Skeletal muscle tissue (tissue), 4 donors: ENCODE results near the gene GSTM3. TPM values are rescaled to one million over a fixed set of nuclear protein-coding genes. Genes with fewer than 3 reads are reported as not detected.
"Not testable (repeated sequence)": the region's sequence is repeated elsewhere in the genome, so short reads cannot be mapped to it uniquely, and the experiment has no call there.

Experiments used
- H3K27ac ChIP-seq: one replicate; pipeline ENCODE4 v1.7.0; 2013; ENCODE audit warnings: mild to moderate bottlenecking, low read depth, low read length, inconsistent platforms
- H3K27me3 ChIP-seq, 3 donors: one replicate each; pipeline ENCODE4 v1.7.0; 2013; ENCODE audit warnings: low read length in 3 of 3; ENCODE audit not compliant: control insufficient read depth in 3 of 3, insufficient read depth in 3 of 3
- H3K36me3 ChIP-seq, 3 donors: one replicate each; pipeline ENCODE4 v1.7.0; 2013; ENCODE audit warnings: low read length in 3 of 3; ENCODE audit not compliant: control insufficient read depth in 3 of 3, insufficient read depth in 3 of 3
- H3K4me1 ChIP-seq, 3 donors: one replicate each; pipeline ENCODE4 v1.7.0; 2013; ENCODE audit warnings: low read length in 3 of 3, mild to moderate bottlenecking in 3 of 3; ENCODE audit not compliant: control insufficient read depth in 3 of 3, insufficient read depth in 3 of 3
- H3K4me3 ChIP-seq, 3 donors: one replicate each; pipeline ENCODE4 v1.7.0; 2013; ENCODE audit warnings: low read length in 3 of 3
- H3K9ac ChIP-seq, 3 donors: one replicate each; pipeline ENCODE4 v1.7.0; 2013; ENCODE audit warnings: low read length in 3 of 3, mild to moderate bottlenecking in 3 of 3, moderate library complexity in 2 of 3, low read depth in 1 of 3
- H3K9me3 ChIP-seq, 3 donors: one replicate each; pipeline ENCODE4 v1.7.0; 2013; ENCODE audit warnings: low read length in 3 of 3; ENCODE audit not compliant: control insufficient read depth in 3 of 3
- total RNA-seq: library from RNA; depleted of rRNA; stranded (reverse); fragments of >200 nt; gene quantifications from one replicate; pipeline ENCODE4 v1.2.3, GENCODE V29; 2014
- donor health status: Osteomylitis.

Gene GSTM3
- total RNA-seq, 1 donor from 2014 or later: 24.5 TPM

DNA sequence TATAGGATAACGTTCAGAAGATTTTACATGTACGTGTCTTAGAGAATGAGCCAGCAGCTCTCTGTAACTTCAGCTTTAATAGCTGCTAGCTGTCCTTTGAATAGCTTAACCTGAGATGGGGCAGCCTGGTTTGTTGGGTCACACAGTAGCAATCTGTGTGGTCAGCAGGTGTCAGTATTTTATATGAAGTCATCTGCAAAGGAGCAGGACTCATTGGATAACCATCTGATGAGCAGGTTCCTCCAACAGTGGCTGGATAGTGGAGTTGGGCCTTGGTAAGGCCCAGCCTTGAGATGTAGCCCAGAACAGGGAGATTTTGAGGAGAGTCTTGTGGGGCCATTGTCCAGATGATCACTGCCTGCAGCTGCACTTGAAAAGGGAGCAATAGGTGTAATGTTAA, 22.3 kb downstream of the GSTM3 start:
- Histone ChIP-seq H3K9ac (no peak overlapping the region), H3K9me3 (no peaks in the 10 kb centered on the region), H3K4me1 (no peaks in the 10 kb centered on the region), H3K27ac (no peak overlapping the region), H3K4me3 (no peak overlapping the region), H3K36me3 (no peaks in the 10 kb centered on the region), H3K27me3 (no peaks in the 10 kb centered on the region)

DNA sequence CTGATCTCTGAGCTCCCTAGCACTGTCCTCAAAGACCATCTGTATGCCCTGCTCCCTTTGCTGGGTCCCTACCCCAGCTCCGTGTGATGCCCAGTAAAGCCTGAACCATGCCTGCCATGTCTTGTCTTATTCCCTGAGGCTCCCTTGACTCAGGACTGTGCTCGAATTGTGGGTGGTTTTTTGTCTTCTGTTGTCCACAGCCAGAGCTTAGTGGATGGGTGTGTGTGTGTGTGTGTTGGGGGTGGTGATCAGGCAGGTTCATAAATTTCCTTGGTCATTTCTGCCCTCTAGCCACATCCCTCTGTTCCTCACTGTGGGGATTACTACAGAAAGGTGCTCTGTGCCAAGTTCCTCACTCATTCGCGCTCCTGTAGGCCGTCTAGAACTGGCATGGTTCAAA, 23.1 kb downstream of the GSTM3 start:
- Histone ChIP-seq H3K9me3 (no peaks in the 10 kb centered on the region), H3K9ac (no peak overlapping the region), H3K36me3 (no peaks in the 10 kb centered on the region), H3K4me3 (no peak overlapping the region), H3K27ac (no peak overlapping the region), H3K4me1 (no peaks in the 10 kb centered on the region), H3K27me3 (no peaks in the 10 kb centered on the region)

DNA sequence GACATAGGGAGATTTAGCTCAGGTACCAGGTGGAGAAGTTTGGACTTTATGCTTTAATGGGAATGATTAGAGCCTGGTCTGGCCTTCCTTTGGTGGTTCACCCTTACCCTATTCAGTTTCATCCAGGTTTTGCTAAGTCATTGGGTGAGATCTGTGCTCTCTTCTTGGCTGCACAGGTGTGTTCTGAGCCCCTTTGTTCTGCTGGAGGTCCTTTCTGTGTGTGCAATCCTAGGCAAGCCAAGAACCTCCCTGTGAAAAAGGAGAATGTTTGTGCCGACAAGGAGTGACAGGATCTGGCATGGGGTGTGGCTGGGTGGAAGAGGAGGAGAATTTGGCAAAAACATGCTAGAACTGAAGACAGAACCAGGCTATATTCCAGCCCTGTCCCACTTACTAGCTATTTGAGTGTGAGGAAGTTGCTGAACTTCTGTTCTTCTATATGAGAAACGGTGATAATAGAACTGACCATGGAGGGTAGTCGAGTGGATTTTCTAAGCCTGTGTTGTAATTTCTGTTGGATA, 24.2 kb downstream of the GSTM3 start:
- no peaks in the 10 kb centered on the region for H3K27me3 ChIP-seq
- no peak overlapping the region for H3K9ac ChIP-seq
- no peaks in the 10 kb centered on the region for H3K9me3 ChIP-seq
- no peaks in the 10 kb centered on the region for H3K36me3 ChIP-seq
- no peak overlapping the region for H3K27ac ChIP-seq
- no peak overlapping the region for H3K4me3 ChIP-seq
- H3K4me1 ChIP-seq: no peaks in the 10 kb centered on the region

DNA sequence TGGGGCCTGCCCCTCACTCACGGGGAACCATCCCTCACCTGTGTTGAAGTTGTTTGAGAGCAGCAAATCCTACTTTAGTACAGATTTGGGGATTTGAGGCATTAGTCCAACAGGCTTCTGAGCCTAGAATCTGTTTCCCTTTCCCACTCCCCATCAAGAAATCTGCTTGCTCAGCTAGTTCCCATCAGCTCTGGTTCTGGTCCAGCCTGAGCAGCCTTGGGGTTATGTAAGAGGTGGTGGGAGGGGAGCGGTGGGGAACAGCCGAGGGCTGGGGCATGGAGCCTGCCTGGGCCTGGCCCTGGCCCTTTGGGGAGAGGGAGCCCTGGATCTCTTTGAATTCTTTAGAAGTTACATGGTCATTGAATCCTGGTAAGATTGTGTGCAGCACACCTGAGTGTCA, 24.7 kb downstream of the GSTM3 start:
- Histone ChIP-seq H3K27me3 (no peaks in the 10 kb centered on the region), H3K4me1 (no peaks in the 10 kb centered on the region), H3K27ac (no peak overlapping the region), H3K9ac (no peak overlapping the region), H3K9me3 (no peaks in the 10 kb centered on the region), H3K36me3 (no peaks in the 10 kb centered on the region), H3K4me3 (no peak overlapping the region)

DNA sequence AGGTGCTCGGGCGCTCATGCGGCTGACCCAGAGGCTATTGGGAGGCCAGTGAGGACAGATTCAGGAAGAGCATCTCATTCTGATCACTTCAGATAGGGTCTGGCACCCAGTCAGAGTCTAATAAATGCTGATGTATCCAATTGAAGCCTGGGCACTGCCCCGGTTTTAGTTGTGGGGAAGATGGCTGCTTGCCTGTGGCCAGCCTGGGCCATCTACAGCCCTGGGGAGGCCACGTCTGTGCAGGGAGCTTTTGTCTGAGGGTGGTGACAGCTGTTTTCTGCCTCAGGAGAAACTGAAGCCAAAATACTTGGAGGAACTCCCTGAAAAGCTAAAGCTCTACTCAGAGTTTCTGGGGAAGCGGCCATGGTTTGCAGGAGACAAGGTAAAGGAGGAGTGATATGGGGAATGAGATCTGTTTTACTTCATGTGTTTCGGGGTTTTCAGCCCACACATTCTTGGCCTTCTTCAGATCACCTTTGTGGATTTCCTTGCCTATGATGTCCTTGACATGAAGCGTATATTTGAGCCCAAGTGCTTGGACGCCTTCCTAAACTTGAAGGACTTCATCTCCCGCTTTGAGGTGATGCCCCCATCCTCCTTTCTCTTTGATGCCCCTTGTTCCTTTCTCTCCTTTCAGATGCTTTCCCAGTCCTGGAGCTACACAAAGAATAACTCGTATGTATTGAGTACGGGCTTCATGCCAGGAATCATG, 26.0 kb downstream of the GSTM3 start:
- no peaks in the 10 kb centered on the region for H3K36me3 ChIP-seq

DNA sequence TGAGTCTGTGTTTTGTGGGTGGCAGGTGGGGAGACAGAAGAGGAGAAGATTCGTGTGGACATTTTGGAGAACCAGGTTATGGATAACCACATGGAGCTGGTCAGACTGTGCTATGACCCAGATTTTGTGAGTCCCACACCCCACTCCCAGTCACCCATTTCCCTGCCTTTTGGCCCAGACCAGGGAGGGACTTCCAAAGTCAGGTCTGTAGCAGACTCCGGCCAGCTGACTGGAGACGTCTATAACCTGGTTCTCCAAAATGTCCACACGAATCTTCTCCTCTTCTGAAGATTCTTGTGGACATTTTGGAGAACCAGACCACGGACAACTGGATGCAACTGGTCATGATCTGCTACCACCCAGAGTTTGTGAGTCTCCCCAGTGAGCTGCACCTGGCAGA, 27.2 kb downstream of the GSTM3 start:
- Histone ChIP-seq H3K4me3 (no peak overlapping the region), H3K4me1 (no peaks in the 10 kb centered on the region), H3K27ac (no peak overlapping the region), H3K9me3 (no peaks in the 10 kb centered on the region), H3K9ac (no peak overlapping the region), H3K36me3 (no peaks in the 10 kb centered on the region), H3K27me3 (no peaks in the 10 kb centered on the region)

More for the DNA sequence above, 26.0 kb downstream of the GSTM3 start:
- no peak overlapping the region for H3K4me3 ChIP-seq
- H3K27me3 ChIP-seq: no peaks in the 10 kb centered on the region
- no peak overlapping the region for H3K9ac ChIP-seq
- no peak overlapping the region for H3K27ac ChIP-seq
- H3K4me1 ChIP-seq: no peaks in the 10 kb centered on the region
- H3K9me3 ChIP-seq: no peaks in the 10 kb centered on the region

DNA sequence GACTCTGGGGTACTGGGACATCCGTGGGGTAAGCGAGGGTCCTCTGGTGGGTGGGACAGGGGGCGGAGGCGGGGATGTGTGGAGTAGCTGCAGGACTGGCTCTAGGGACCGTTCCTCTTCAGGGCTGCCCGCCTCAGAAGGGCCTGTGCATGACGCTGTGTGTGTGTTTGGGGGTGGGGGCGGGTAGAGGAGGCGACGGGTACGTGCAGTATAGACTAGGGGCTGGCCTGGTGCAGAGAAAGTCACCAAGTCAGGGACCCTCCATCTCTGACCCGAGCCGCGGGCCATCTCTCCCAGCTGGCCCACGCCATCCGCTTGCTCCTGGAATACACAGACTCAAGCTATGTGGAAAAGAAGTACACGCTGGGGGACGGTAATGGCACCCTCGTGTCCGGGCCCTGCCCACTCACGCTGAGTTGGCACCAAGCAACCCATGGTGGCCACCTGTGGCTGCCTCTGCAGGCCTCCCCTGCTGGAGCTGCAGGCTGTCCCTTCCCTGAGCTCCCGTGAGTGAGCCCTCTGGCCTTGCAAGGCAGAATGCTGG, 28.4 kb downstream of the GSTM3 start:
- peak overlapping the region in 1 of 3 donors; percentile 40 for H3K9ac ChIP-seq
- H3K27me3 ChIP-seq: no peaks in the 10 kb centered on the region
- H3K4me1 ChIP-seq: no peaks in the 10 kb centered on the region
- no peak overlapping the region for H3K27ac ChIP-seq
- no peaks in the 10 kb centered on the region for H3K36me3 ChIP-seq
- peak overlapping the region in 2 of 3 donors; percentile 22 to 38 for H3K4me3 ChIP-seq
- H3K9me3 ChIP-seq: no peaks in the 10 kb centered on the region

DNA sequence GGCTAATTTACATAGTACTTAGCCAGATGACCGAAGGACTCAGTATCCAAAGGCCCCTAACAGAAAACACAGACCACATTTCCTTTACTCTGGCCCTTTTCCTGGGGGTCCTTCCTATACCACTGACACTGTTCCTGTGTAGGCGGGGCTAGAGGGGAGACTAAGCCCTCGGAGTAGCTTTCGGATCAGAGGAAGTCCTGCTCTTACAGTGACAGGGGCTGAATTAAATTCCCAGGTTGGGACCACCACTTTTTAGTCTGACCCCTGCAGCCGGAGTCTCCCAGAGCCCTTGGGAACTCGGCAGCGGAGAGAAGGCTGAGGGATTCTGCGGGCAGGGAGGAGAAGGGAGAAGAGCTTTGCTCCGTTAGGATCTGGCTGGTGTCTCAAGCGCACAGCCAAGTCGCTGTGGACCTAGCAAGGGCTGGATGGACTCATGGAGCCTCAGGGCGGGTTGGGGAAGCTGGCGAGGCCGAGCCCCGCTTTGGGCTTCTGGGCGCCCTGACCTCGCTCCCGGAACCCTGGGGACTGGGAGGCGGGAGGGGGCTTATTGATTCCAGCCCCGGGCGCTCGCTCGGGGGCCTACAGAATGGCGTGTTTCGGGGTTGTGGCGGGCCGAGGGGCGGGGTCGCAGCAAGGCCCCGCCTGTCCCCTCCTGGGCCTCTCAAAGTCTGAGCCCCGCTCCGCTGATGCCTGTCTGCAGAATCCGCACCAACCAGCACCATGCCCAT, 29.1 kb downstream of the GSTM3 start, which contains the start of gene GSTM5:
Gene GSTM5, plus strand, starts transcription at position 659 of the 728 bp plus-strand sequence. Its CDS starts 62 bp downstream, at position 721.
- not testable (repeated sequence) for H3K27ac ChIP-seq, H3K36me3 ChIP-seq, H3K4me1 ChIP-seq, H3K27me3 ChIP-seq, H3K9me3 ChIP-seq
- H3K9ac ChIP-seq: peak within 1 kb of the TSS in 2 of 3 donors; percentile 40 to 43
- H3K4me3 ChIP-seq: peak within 1 kb of the TSS in 2 of 3 donors; percentile 22 to 38

DNA sequence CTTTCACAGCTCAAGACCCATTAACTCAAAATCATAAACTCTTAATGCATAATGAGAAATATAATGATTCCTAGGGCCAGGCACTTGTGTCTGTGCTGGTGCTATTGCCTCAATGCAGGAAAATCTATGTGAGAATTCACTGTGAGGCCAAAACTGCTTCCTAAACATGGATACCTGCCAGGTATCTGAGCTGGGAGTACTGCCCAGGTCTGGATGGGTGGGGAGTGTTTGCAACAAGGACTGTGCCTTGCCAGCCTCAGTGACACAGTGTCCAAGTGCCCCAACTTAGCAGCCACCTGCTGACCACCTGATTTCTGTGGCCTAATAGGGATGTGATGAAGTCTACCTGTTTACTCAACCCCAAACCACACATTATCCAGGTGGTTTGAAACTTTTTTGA, 31.0 kb downstream of the GSTM3 start:
- not testable (repeated sequence) for H3K4me3 ChIP-seq, H3K27me3 ChIP-seq, H3K36me3 ChIP-seq, H3K27ac ChIP-seq, H3K9ac ChIP-seq, H3K9me3 ChIP-seq, H3K4me1 ChIP-seq

DNA sequence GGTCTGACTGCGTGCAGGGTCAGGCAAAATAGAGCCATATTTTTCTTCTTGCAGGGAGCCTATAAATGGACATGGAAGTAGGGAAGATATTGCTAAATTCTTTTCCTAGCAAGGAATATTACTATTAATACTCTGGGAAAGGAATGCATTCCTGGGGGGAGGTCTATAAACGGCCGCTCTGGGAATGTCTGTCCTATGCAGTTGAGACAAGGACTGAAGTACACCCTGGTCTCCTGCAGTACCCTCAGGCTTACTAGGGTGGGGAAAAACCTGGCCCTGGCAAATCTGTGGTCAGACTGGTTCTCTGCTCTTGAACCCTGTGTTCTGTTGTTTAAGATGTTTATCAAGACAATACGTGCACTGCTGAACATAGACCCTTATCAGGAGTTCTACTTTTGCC, 31.9 kb downstream of the GSTM3 start:
- not testable (repeated sequence) for H3K9ac ChIP-seq, H3K36me3 ChIP-seq, H3K27ac ChIP-seq, H3K4me1 ChIP-seq, H3K27me3 ChIP-seq, H3K9me3 ChIP-seq, H3K4me3 ChIP-seq
